Esophagus squamous epithelium (tissue), 4 donors: ENCODE results near the gene TRIM43.
"Not testable (repeated sequence)": the region's sequence is repeated elsewhere in the genome, so short reads cannot be mapped to it uniquely, and the experiment has no call there.

Source experiments
- CTCF ChIP-seq, 6 experiments: fragments of 450-650 bp in 4 of 6; fragments of 200-600 bp in 2 of 6; sonication (generic) in 2 of 6; IDR thresholded peaks; one replicate each; pipeline ENCODE4 v1.5.1; 2016 to 2019; ENCODE audit warnings: antibody characterized with exemption in 6 of 6, mild to moderate bottlenecking in 4 of 6, moderate library complexity in 4 of 6
- POLR2A ChIP-seq, 4 donors: fragments of 450-650 bp; IDR thresholded peaks; one replicate each; pipeline ENCODE4 v1.6.1; 2017; ENCODE audit warnings: antibody characterized with exemption in 4 of 4, mild to moderate bottlenecking in 4 of 4, moderate library complexity in 3 of 4

- TF ChIP-seq CTCF, POLR2A (IDR thresholded peaks at IDR 0.05): not testable (repeated sequence)
Observed at GRCh38 chr2:95613048-95613447, 21.2 kb downstream of the TRIM43 start.
